Measurements from ENCODE around the gene GPRIN2.
A peak's percentile ranks its signal among the peaks of the same experiment; 100 is the strongest.

The GPRIN2 gene

DNA sequence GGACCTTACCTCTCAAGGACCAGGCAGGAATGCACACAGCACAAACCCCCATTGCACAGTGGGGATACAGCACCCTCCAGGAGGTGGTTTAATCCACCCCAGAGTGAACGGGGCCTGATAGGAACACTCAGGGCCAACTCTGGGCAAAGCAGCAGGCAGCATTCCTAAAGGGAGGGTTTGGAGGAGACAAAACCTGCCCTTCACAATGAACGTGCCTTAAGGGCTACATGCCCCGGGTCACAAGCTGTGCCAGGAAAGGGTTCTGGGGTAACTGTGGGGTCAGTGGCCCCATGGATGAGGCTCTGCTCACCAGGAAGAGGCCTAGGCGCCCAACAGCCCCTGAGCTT, 1.1 kb downstream of the GPRIN2 start:
- DNase-seq (ENCODE audit: low read depth in 1 of 2, low spot score in 1 of 2), result peak in 1 of 2 experiments; percentile 1
- Histone ChIP-seq H3K27me3 (ENCODE audit: insufficient read depth, poor library complexity, severe bottlenecking) (peaks cover 64% of the 10 kb centered on the region), H3K4me3 (replicated peaks; ENCODE audit: insufficient read depth, low read length) (no peak overlapping the region), H3K27ac (replicated peaks) (no peak overlapping the region)
- TF ChIP-seq, protein P1, sequence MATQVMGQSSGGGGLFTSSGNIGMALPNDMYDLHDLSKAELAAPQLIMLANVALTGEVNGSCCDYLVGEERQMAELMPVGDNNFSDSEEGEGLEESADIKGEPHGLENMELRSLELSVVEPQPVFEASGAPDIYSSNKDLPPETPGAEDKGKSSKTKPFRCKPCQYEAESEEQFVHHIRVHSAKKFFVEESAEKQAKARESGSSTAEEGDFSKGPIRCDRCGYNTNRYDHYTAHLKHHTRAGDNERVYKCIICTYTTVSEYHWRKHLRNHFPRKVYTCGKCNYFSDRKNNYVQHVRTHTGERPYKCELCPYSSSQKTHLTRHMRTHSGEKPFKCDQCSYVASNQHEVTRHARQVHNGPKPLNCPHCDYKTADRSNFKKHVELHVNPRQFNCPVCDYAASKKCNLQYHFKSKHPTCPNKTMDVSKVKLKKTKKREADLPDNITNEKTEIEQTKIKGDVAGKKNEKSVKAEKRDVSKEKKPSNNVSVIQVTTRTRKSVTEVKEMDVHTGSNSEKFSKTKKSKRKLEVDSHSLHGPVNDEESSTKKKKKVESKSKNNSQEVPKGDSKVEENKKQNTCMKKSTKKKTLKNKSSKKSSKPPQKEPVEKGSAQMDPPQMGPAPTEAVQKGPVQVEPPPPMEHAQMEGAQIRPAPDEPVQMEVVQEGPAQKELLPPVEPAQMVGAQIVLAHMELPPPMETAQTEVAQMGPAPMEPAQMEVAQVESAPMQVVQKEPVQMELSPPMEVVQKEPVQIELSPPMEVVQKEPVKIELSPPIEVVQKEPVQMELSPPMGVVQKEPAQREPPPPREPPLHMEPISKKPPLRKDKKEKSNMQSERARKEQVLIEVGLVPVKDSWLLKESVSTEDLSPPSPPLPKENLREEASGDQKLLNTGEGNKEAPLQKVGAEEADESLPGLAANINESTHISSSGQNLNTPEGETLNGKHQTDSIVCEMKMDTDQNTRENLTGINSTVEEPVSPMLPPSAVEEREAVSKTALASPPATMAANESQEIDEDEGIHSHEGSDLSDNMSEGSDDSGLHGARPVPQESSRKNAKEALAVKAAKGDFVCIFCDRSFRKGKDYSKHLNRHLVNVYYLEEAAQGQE (IDR thresholded peaks at IDR 0.05; ENCODE audit: insufficient replicate concordance, low read depth), result no peak
- TF ChIP-seq, protein P2, sequence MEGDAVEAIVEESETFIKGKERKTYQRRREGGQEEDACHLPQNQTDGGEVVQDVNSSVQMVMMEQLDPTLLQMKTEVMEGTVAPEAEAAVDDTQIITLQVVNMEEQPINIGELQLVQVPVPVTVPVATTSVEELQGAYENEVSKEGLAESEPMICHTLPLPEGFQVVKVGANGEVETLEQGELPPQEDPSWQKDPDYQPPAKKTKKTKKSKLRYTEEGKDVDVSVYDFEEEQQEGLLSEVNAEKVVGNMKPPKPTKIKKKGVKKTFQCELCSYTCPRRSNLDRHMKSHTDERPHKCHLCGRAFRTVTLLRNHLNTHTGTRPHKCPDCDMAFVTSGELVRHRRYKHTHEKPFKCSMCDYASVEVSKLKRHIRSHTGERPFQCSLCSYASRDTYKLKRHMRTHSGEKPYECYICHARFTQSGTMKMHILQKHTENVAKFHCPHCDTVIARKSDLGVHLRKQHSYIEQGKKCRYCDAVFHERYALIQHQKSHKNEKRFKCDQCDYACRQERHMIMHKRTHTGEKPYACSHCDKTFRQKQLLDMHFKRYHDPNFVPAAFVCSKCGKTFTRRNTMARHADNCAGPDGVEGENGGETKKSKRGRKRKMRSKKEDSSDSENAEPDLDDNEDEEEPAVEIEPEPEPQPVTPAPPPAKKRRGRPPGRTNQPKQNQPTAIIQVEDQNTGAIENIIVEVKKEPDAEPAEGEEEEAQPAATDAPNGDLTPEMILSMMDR (IDR thresholded peaks at IDR 0.05; ENCODE audit: insufficient read depth, low read length), result no peak
- TF ChIP-seq GABPA (IDR thresholded peaks at IDR 0.05; ENCODE audit: low read depth), result no peak

DNA sequence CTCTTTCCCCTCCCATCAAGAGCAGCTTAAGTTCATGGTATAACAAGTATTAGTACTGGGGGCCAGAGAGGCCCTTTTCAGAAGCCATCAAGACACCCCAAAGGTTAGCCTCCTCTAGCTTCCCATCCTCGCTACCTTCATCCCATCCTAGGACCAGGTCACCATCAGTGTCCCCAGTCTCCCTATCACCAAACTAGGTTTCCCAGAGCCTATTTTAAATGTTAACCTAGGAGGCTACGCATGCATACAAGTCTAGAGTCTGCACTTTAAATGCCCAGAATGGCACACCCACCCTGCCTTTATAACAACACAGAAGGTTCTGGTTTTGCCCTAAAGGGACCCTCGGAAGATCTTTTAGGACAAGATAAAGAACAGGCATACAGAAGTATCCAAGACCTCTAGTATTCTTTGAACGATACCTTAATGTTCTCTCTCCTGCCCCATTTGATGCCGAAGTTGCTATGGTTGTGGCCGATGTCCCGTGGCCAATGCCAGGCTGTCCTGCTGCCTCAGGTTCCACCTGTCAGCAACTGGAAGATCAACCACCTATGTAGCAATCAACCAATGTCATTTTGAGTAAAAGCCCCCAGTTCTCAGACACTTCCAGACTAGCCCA, 2.2 kb downstream of the GPRIN2 start:
- DNase-seq (ENCODE audit: low read depth in 1 of 2, low spot score in 1 of 2), result peak in 1 of 2 experiments; percentile 0
- Histone ChIP-seq H3K27ac (replicated peaks) (no peak overlapping the region), H3K4me3 (replicated peaks; ENCODE audit: insufficient read depth, low read length) (no peak overlapping the region), H3K27me3 (ENCODE audit: insufficient read depth, poor library complexity, severe bottlenecking) (peaks cover 58% of the 10 kb centered on the region)
- TF ChIP-seq, protein P2 (IDR thresholded peaks at IDR 0.05; ENCODE audit: insufficient read depth, low read length), result no peak
- TF ChIP-seq GABPA (IDR thresholded peaks at IDR 0.05; ENCODE audit: low read depth) (no peak), POLR2AphosphoS5 (IDR thresholded peaks at IDR 0.05; ENCODE audit: low read depth) (no peak), SPI1 (IDR thresholded peaks at IDR 0.05; ENCODE audit: borderline replicate concordance, low read depth) (no peak)
- TF ChIP-seq, protein P1 (IDR thresholded peaks at IDR 0.05; ENCODE audit: insufficient replicate concordance, low read depth), result no peak

DNA sequence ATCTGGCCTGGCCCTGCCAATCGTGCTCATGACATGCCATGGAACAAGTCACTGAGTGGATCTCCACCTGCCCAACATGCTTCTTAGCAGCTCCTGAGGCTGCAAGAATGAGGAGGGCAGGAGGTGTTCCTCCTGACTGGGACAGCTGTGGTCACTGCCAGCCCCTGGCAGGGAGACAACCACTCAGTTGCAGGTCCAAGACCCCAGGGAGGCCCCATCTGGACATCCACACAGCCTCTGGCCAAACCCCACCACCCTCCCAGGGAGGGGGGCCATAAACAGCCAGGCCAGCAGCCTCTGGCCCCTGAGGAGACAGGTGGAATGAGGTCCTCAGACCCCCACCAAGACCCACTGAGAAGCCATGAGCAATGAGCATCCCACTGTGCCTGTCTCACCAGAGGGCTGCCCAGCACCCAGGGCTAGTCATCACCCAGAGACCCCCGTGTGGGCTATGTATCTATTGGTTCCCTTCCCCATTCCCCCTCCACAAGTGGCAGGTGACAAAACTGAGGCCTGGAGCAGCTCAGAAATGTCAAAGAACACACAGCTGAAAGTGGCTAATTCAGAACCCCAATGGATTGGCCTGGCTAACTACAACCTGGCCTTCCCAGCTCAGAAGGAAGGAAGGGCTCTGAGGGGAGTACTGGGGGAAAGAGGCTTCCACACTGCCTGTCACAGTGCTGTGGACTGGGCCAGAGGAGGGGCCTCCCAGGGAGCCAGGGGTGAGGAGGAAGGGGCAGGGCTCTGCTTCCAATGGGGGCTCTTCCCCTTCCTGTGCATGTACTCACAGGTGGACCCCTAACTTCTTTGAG, 3.0 kb downstream of the GPRIN2 start:
- Histone ChIP-seq H3K27ac (replicated peaks) (no peak overlapping the region), H3K27me3 (ENCODE audit: insufficient read depth, poor library complexity, severe bottlenecking) (peaks cover 54% of the 10 kb centered on the region), H3K4me3 (replicated peaks; ENCODE audit: insufficient read depth, low read length) (no peak overlapping the region)
- no peak for DNase-seq (ENCODE audit: low read depth in 1 of 2, low spot score in 1 of 2)
- TF ChIP-seq POLR2AphosphoS5 (IDR thresholded peaks at IDR 0.05; ENCODE audit: low read depth), result no peak

DNA sequence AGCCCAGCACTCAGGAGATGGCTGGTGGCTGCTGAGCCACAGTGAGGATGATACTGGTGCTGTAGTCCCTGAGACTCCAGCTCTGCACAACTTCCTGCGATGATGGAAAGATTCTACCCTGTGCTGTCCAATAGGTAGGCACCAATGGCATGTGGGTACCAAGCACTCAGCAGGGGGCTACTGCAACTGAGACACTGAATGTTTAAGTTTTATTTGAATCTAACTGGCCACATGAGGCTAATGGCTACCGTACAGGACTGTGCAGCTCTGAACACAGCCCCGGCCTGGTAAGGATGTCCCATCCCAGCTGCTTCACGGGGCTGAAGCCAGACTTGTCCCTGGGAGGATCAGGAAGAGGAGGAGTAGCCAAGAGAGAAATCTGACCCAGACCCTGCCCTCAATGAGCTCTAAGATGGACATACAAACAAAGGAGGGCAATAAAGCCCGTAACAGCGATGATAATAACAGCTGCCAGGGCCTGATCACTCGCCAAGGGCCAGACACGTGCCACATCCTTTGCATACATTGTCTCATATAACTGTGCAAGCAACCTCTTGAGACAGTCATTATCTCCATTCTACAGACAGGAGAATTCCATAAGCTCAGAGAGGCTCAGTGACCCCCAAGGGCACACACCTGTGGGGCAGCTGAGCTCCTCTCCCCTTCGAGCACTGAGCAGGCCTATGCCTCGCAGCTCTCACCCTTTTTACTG, 3.8 kb downstream of the GPRIN2 start:
- Histone ChIP-seq H3K27ac (replicated peaks) (no peak overlapping the region), H3K4me3 (replicated peaks; ENCODE audit: insufficient read depth, low read length) (no peak overlapping the region), H3K27me3 (ENCODE audit: insufficient read depth, poor library complexity, severe bottlenecking) (peaks cover 47% of the 10 kb centered on the region)
- TF ChIP-seq, protein P2 (IDR thresholded peaks at IDR 0.05; ENCODE audit: insufficient read depth, low read length), result no peak
- TF ChIP-seq, protein P1 (IDR thresholded peaks at IDR 0.05; ENCODE audit: insufficient replicate concordance, low read depth), result no peak
- no peak for TF ChIP-seq SPI1 (IDR thresholded peaks at IDR 0.05; ENCODE audit: borderline replicate concordance, low read depth)
- no peak for TF ChIP-seq POLR2AphosphoS5 (IDR thresholded peaks at IDR 0.05; ENCODE audit: low read depth)
- TF ChIP-seq GABPA (IDR thresholded peaks at IDR 0.05; ENCODE audit: low read depth), result no peak
- DNase-seq (ENCODE audit: low read depth in 1 of 2, low spot score in 1 of 2), result no peak

Measured in HL-60 (cell line).